T47D (cell line): Measurements from ENCODE around the gene VAV1.

Source experiments
- DNase-seq, 2 experiments: peaks; one replicate each; pipeline versions ENCODE4 v3.0.0 to v3.0.0-alpha.2; 2011 to 2012; ENCODE audit warnings: low read depth in 1 of 2, low spot score in 1 of 2
- JUND ChIP-seq: IDR thresholded peaks from 2 replicates; pipeline ENCODE4 v1.6.1; 2012; ENCODE audit warnings: low read depth
- in situ Hi-C: cut with HindIII; loops from 2 replicates; pipeline ENCODE4 v1.10.0; 2016; ENCODE audit warnings: low sequenced_read_pairs, low pct_unique_long_range_greater_than_20kb

VAV1 gene

GRCh38 chr19:6806488-6806887 lies 34.0 kb downstream of the VAV1 start:
- TF ChIP-seq JUND = no peak
- in situ Hi-C loops = no loop called here
- peak in 1 of 2 experiments; percentile 67 for DNase-seq

GRCh38 chr19:6807291-6807690 lies 34.8 kb downstream of the VAV1 start:
- DNase-seq = no peak
- in situ Hi-C loops = no loop called here
- TF ChIP-seq JUND = no peak

GRCh38 chr19:6808494-6808893 lies 36.0 kb downstream of the VAV1 start:
- in situ Hi-C loops = no loop called here
- no peak for TF ChIP-seq JUND
- no peak for DNase-seq

- in situ Hi-C loops = no loop called here
- no peak for DNase-seq
- no peak for TF ChIP-seq JUND
Observed at GRCh38 chr19:6809262-6809661, 36.8 kb downstream of the VAV1 start.

- TF ChIP-seq JUND = no peak
- no peak for DNase-seq
- in situ Hi-C loops = no loop called here
Observed at GRCh38 chr19:6811378-6811777, 38.9 kb downstream of the VAV1 start.

- in situ Hi-C loops = no loop called here
- no peak for TF ChIP-seq JUND
- peak; percentile 48 to 88 for DNase-seq
Observed at GRCh38 chr19:6811906-6812305, 39.4 kb downstream of the VAV1 start.

GRCh38 chr19:6812612-6813011 lies 40.1 kb downstream of the VAV1 start:
- TF ChIP-seq JUND = no peak
- in situ Hi-C loops = no loop called here
- DNase-seq = no peak

GRCh38 chr19:6813659-6814058 lies 41.2 kb downstream of the VAV1 start:
- in situ Hi-C loops = no loop called here
- no peak for TF ChIP-seq JUND
- no peak for DNase-seq

GRCh38 chr19:6817179-6817578 lies 44.7 kb downstream of the VAV1 start:
- in situ Hi-C loops = no loop called here
- no peak for TF ChIP-seq JUND
- no peak for DNase-seq

- TF ChIP-seq JUND = no peak
- in situ Hi-C loops = no loop called here
Observed at GRCh38 chr19:6818246-6818645, 45.7 kb downstream of the VAV1 start.

GRCh38 chr19:6819323-6819722 lies 46.8 kb downstream of the VAV1 start:
- DNase-seq = no peak
- in situ Hi-C loops = no loop called here

More at GRCh38 chr19:6818246-6818645, 45.7 kb downstream of the VAV1 start:
- no peak for DNase-seq

GRCh38 chr19:6820237-6820636 lies 47.7 kb downstream of the VAV1 start:
- no peak for DNase-seq
- in situ Hi-C loops = no loop called here
- no peak for TF ChIP-seq JUND

More at GRCh38 chr19:6819323-6819722, 46.8 kb downstream of the VAV1 start:
- no peak for TF ChIP-seq JUND

- TF ChIP-seq JUND = no peak
- no peak for DNase-seq
- in situ Hi-C loops = no loop called here
Observed at GRCh38 chr19:6821639-6822310, 49.3 kb downstream of the VAV1 start.

- in situ Hi-C loops = no loop called here
- no peak for TF ChIP-seq JUND
- no peak for DNase-seq
Observed at GRCh38 chr19:6822311-6822670, 49.8 kb downstream of the VAV1 start.
